Stimulated activated CD8-positive, alpha-beta memory T cell treated with anti-CD3 and anti-CD28 coated beads, Interleukin-2, amount 100 ng/mL, for 1 hour (primary cell): Measurements from ENCODE around the gene C3orf33.
"Not testable (repeated sequence)": the region's sequence is repeated elsewhere in the genome, so short reads cannot be mapped to it uniquely, and the experiment has no call there.

Experiments used
- DNase-seq, 2 donors: peaks; one replicate each; pipeline ENCODE4 v3.0.0-alpha.2; 2020; ENCODE audit warnings: low read depth in 2 of 2

The C3orf33 gene

GRCh38 chr3:155805802-155806618 is at the start of gene C3orf33:
Gene C3orf33, minus strand, starts transcription at chr3:155806278. Its CDS starts 26 bp downstream, at chr3:155806252.
- peak; percentile 57 to 63 for DNase-seq

GRCh38 chr3:155854141-155854940 is 48.3 kb upstream of the C3orf33 start, which contains the start of gene SLC33A1:
Gene SLC33A1, minus strand, starts transcription at chr3:155854427. Its CDS starts 430 bp downstream, at chr3:155853997.
- DNase-seq: peak; percentile 97

GRCh38 chr3:155853214-155854140 is 47.4 kb upstream of the C3orf33 start:
- peak in 1 of 2 donors; percentile 4 for DNase-seq

GRCh38 chr3:155852341-155852740 is 46.3 kb upstream of the C3orf33 start:
- no peak for DNase-seq

- DNase-seq: not testable (repeated sequence)
Observed at GRCh38 chr3:155849404-155849803, 43.3 kb upstream of the C3orf33 start.

- DNase-seq: no peak
Observed at GRCh38 chr3:155847993-155848392, 41.9 kb upstream of the C3orf33 start.

GRCh38 chr3:155846119-155846518 is 40.0 kb upstream of the C3orf33 start:
- DNase-seq: no peak

GRCh38 chr3:155843569-155843968 is 37.5 kb upstream of the C3orf33 start:
- DNase-seq: no peak

- DNase-seq: no peak
Observed at GRCh38 chr3:155835341-155836071, 29.4 kb upstream of the C3orf33 start.

GRCh38 chr3:155828490-155829098 is 22.5 kb upstream of the C3orf33 start:
- not testable (repeated sequence) for DNase-seq

GRCh38 chr3:155815030-155815545 is 9.0 kb upstream of the C3orf33 start:
- DNase-seq: no peak

- DNase-seq: not testable (repeated sequence)
Observed at GRCh38 chr3:155813224-155813623, 7.1 kb upstream of the C3orf33 start.

- DNase-seq: no peak
Observed at GRCh38 chr3:155809181-155809580, 3.1 kb upstream of the C3orf33 start.

- DNase-seq: no peak
Observed at GRCh38 chr3:155807823-155808222, 1.7 kb upstream of the C3orf33 start.

- DNase-seq: peak in 1 of 2 donors; percentile 12
Observed at GRCh38 chr3:155805204-155805801, 775 bp downstream of the C3orf33 start.

GRCh38 chr3:155804323-155804722 is 1.8 kb downstream of the C3orf33 start:
- DNase-seq: no peak

GRCh38 chr3:155792532-155792931 is 13.5 kb downstream of the C3orf33 start:
- DNase-seq: no peak

- DNase-seq: no peak
Observed at GRCh38 chr3:155791190-155791589, 14.9 kb downstream of the C3orf33 start.

GRCh38 chr3:155790272-155790925 is 15.7 kb downstream of the C3orf33 start:
- no peak for DNase-seq
